Stimulated activated CD4-positive, alpha-beta T cell treated with anti-CD3 and anti-CD28 coated beads, TNF-alpha, amount 100 ng/mL, for 4 hours (primary cell): ENCODE data around the gene TXNDC8.
"Not testable (repeated sequence)": the region's sequence is repeated elsewhere in the genome, so short reads cannot be mapped to it uniquely, and the experiment has no call there.

Source experiments
- DNase-seq, 3 experiments: peaks; one replicate each; pipeline ENCODE4 v3.0.0-alpha.2; 2020; ENCODE audit warnings: low read depth in 3 of 3

TXNDC8 gene

DNA sequence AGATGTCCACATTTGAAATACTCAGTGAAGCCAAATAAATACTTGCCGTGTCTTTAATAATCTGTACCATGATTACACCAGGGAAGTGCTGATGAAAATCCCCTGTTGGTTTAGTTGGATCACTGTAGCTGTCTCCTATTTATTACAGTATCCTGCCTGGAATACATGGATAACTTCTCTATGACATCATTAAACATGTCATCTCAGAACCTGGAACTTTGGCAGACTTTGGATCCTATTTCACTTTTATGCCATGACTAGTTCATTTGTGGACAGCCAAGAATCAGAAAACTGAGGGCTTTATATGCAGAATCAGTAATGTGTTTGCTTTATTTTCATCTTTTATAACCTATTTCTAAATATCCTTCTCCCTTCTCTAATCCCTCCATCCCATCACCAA, at the start of gene TXNDC8:
TSS of gene TXNDC8 (minus strand) at position 137 of the 400 bp plus-strand sequence.
- no peak for DNase-seq

GRCh38 chr9:110383491-110383890, 45.8 kb upstream of the TXNDC8 start:
- no peak for DNase-seq

DNA sequence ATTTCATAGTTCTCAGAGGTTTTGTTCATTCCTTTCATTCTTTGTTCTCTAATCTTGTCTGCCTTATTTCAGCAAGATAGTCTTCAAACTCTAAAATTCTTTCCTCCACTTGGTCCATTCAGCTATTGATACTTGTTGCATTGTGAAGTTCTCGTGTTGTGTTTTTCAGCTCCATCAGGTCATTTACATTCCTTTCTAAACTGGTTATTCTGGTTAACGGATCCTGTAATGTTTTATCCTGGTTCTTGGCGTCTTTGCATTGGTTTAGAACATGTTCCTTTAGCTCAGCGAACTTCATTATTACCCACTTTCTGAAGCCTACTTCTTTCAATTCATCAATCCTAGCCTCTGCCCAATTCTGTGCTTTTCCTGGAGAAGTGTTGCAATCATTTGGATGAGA, 45.1 kb upstream of the TXNDC8 start:
- DNase-seq = no peak

GRCh38 chr9:110371411-110372007, 33.8 kb upstream of the TXNDC8 start:
- DNase-seq = no peak

GRCh38 chr9:110370315-110370714, 32.7 kb upstream of the TXNDC8 start:
- DNase-seq = no peak

- DNase-seq = no peak
Measured at GRCh38 chr9:110364451-110364850, 26.8 kb upstream of the TXNDC8 start.

- DNase-seq = not testable (repeated sequence)
Measured at GRCh38 chr9:110358992-110359391, 21.3 kb upstream of the TXNDC8 start.

GRCh38 chr9:110357505-110357904, 19.8 kb upstream of the TXNDC8 start:
- DNase-seq = no peak

- no peak for DNase-seq
Measured at GRCh38 chr9:110356639-110357395, 19.2 kb upstream of the TXNDC8 start.

DNA sequence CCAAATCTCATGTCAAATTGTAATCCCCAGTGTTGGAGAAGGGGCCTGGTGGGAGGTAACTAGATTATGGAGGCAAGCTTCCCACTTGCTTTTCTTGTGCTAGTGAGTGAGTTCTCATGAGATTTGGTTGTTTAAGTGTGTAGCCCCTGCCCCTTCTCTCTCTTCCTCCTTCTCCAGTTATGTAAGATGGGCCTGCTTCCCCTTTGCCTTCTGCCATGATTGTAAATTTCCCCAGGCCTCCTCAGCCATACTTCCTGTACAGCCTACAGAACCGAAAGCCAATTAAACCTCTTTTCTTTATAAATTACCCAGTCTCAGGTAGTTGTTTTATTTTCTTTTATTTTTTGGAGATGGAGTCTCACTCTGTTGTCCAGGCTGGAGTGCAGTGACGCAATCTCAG, 18.2 kb upstream of the TXNDC8 start:
- DNase-seq = no peak

DNA sequence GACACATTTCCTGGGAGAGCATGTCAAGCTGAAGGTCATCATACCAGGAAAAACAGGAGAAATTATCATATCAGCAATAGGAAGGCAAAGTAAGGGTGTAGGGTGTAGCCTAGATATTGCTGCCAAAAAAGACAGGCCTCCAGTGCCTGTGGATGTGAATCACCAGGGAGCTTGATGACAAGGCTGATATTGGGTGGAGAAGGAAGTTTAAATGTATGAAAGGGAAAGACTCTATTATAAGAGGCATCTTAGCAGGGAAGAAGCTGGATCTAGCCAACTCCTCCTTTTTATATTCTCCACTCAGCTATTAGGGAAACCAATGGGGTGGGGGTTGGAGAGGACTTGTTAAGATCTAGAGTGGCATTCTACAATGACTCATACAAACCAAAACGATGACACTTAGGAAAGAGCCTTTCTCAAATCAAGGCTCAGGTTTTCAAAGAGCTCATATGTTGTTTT, 13.4 kb upstream of the TXNDC8 start:
- DNase-seq = no peak

DNA sequence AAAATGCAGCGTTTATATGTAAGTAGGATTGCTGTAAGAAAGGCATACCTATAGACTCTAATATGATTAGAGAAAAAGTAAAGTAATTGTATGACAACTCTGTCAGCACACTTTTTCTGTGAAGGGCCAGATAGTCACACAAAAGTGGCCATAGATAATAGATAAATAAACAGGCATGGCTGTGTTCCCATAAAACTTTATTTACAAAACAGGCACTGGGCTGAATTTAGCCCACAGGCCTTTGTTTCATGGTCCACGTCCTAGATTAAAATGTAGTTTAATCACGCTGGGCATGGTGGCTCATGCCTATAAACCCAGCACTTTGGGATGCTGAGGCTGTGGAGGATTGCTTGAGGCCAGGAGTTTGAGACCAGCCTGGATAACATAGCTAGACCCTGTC, 8.7 kb upstream of the TXNDC8 start:
- DNase-seq = no peak

DNA sequence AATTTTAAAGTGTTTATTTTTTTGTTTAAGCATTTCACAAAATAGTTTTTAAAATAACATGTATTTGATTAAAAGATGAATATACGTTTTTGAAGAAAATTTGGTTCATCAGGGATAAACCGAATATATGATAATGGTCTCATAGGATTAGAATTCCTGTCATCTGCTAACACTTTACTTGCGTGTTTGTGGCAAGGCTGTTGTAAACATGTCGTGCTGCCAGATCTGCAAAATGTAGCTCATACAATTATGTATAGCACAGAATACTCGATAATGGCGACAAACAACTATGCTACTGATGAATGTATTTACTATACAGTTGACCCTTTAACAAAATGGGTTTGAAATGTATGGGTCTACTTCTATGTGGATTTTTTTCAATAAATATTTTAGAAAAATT, 7.2 kb upstream of the TXNDC8 start:
- DNase-seq = no peak

DNA sequence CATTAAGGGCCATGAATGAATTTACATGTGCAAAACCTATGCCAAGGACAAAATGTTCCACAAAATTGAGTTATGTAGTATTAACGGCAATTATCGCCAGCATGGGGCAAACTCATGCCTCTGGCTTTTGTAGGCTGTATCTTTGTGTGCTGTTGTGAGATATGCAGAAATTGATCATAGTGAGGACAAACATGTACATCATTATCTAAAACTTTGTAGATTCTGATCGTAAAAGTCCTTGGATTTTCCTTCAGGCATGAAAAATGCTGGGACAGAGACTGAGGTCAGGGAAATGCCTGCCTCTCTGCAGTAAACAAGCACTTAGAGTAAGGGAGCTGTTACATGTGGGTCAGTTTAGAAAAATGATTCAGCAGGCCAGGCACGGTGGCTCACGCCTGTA, 5.9 kb upstream of the TXNDC8 start:
- DNase-seq = no peak

GRCh38 chr9:110340306-110340705, 2.6 kb upstream of the TXNDC8 start:
- DNase-seq = no peak

DNA sequence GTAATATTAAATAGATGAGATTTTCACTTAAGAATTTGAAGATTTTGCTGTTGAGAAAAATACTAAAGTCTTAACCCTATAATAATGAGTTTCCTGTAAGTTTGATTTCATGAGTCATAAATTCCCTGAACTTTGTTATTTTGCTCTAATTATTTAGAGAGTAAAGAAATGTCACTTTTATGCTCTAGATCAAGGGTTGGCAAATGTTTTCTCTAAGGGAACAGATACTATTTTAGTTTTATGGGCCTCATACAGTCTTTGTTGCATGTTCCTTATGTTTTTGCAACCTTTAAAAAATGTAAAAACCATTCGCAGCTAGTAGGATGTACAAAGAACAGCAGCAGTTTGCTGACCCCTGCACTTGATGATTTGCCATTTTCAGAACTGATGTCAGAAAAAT, 480 bp upstream of the TXNDC8 start:
- DNase-seq = no peak

- DNase-seq = no peak
Measured at GRCh38 chr9:110336363-110336762, 1.3 kb downstream of the TXNDC8 start.

DNA sequence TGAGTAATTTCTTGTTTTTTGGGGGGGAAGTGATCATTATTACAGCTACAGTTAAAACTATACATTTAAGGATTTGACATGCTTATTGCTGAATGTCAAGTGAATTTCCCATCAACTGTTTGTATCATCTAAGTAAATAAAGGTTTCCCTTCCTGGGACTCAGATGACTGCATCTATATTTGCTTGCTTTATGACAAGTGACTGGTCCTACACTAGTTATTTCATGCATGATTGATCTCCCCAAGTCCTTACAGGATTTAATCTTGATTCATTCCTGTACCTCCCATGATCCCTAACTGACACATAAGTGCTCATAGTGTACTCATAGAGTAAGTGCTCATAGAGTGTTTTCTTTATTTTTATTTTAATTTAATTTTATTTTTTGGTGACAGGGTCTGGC, 2.8 kb downstream of the TXNDC8 start:
- DNase-seq = no peak

GRCh38 chr9:110334183-110334582, 3.5 kb downstream of the TXNDC8 start:
- no peak for DNase-seq

DNA sequence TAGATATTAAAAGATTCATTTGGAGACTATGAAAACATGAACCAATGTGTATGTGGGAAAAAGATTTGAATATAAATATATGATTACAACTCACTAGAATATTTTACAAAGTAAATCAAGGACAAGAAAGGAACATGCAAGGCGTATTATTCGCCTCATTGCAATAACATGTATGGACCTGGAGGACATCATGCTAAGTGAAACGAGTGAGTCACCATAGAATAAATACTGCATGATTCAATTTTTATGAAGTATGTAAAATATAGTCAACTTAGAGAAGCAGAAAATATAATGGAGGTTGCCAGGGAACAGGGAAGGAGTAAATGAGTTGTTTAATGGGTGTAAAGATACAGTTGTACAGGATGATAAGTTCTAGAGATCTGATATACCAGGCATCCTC, 4.9 kb downstream of the TXNDC8 start:
- DNase-seq = no peak

- DNase-seq = no peak
Measured at GRCh38 chr9:110330484-110331105, 7.1 kb downstream of the TXNDC8 start.

GRCh38 chr9:110329639-110330230, 7.9 kb downstream of the TXNDC8 start:
- no peak for DNase-seq

GRCh38 chr9:110328763-110329162, 8.9 kb downstream of the TXNDC8 start:
- no peak for DNase-seq
